ENCODE data around the gene WDR41.

Gene WDR41

DNA sequence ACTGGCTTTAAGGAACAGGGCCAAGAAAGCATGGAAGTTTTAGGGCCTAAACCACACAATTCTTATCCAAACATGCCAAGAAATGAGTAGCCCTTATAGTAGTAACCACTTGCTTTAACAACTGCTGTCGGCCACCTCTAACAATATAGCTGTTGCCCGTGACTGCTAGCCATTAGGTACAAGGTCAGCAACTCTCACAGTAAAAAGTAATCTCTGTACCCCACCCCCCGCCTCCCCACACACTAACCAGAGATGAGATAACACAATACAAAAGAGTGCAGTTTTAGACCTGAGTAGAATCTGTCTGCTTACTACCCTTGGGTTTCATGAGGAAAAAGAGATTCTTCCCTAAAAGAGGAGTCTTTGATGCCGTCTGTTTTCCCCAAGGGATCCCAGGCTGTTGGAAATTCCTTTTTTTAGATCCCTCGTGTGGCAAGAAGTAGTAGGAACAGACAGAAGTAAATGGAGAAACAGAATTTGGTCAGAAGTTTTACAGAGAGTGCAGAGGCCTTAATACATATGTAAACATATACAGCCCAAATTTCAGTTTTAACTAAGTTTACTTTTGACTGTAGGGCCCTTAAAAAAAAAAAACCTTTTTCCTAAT, 94.3 kb downstream of the WDR41 start:
- no peak for TF ChIP-seq SIN3A (IDR thresholded peaks at IDR 0.05; ENCODE audit: borderline replicate concordance, insufficient read depth, low read length)
- TF ChIP-seq TAF1 (IDR thresholded peaks at IDR 0.05; ENCODE audit: borderline replicate concordance, insufficient read depth, low read length): no peak
- TF ChIP-seq POLR2AphosphoS5 (IDR thresholded peaks at IDR 0.05; ENCODE audit: low read depth, low read length): no peak
- no peak for TF ChIP-seq FOXP2 (optimal IDR thresholded peaks at IDR 0.05; ENCODE audit: borderline replicate concordance, extremely low read depth, extremely low read length, insufficient read depth)
- TF ChIP-seq, protein P1, sequence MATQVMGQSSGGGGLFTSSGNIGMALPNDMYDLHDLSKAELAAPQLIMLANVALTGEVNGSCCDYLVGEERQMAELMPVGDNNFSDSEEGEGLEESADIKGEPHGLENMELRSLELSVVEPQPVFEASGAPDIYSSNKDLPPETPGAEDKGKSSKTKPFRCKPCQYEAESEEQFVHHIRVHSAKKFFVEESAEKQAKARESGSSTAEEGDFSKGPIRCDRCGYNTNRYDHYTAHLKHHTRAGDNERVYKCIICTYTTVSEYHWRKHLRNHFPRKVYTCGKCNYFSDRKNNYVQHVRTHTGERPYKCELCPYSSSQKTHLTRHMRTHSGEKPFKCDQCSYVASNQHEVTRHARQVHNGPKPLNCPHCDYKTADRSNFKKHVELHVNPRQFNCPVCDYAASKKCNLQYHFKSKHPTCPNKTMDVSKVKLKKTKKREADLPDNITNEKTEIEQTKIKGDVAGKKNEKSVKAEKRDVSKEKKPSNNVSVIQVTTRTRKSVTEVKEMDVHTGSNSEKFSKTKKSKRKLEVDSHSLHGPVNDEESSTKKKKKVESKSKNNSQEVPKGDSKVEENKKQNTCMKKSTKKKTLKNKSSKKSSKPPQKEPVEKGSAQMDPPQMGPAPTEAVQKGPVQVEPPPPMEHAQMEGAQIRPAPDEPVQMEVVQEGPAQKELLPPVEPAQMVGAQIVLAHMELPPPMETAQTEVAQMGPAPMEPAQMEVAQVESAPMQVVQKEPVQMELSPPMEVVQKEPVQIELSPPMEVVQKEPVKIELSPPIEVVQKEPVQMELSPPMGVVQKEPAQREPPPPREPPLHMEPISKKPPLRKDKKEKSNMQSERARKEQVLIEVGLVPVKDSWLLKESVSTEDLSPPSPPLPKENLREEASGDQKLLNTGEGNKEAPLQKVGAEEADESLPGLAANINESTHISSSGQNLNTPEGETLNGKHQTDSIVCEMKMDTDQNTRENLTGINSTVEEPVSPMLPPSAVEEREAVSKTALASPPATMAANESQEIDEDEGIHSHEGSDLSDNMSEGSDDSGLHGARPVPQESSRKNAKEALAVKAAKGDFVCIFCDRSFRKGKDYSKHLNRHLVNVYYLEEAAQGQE (IDR thresholded peaks at IDR 0.05; ENCODE audit: insufficient read depth in 1 of 2, low read depth in 2 of 2, low read length in 2 of 2): no peak

DNA sequence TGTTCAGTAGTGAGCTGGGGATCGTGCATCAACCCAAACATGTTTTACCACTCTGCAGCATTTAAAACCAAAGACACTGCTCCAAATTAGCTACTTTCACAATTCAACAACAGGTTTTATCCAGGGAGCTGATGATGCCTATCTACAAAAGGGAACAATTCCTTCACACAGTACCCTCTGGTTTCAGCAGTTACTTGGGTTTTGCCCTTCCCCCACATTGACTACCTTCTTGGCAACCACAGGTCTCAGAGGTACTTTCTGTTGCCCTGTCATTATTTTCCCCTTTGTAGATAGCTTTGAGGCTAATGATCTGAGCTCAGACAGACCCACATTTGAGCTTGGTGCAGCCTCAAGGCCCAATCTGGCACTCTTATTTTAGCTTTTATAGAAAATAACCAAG, 96.1 kb downstream of the WDR41 start:
- TF ChIP-seq, protein P1 (IDR thresholded peaks at IDR 0.05; ENCODE audit: insufficient read depth in 1 of 2, low read depth in 2 of 2, low read length in 2 of 2): no peak
- no peak for TF ChIP-seq POLR2AphosphoS5 (IDR thresholded peaks at IDR 0.05; ENCODE audit: low read depth, low read length)
- no peak for TF ChIP-seq SIN3A (IDR thresholded peaks at IDR 0.05; ENCODE audit: borderline replicate concordance, insufficient read depth, low read length)
- TF ChIP-seq TAF1 (IDR thresholded peaks at IDR 0.05; ENCODE audit: borderline replicate concordance, insufficient read depth, low read length): no peak
- TF ChIP-seq FOXP2 (optimal IDR thresholded peaks at IDR 0.05; ENCODE audit: borderline replicate concordance, extremely low read depth, extremely low read length, insufficient read depth): no peak

DNA sequence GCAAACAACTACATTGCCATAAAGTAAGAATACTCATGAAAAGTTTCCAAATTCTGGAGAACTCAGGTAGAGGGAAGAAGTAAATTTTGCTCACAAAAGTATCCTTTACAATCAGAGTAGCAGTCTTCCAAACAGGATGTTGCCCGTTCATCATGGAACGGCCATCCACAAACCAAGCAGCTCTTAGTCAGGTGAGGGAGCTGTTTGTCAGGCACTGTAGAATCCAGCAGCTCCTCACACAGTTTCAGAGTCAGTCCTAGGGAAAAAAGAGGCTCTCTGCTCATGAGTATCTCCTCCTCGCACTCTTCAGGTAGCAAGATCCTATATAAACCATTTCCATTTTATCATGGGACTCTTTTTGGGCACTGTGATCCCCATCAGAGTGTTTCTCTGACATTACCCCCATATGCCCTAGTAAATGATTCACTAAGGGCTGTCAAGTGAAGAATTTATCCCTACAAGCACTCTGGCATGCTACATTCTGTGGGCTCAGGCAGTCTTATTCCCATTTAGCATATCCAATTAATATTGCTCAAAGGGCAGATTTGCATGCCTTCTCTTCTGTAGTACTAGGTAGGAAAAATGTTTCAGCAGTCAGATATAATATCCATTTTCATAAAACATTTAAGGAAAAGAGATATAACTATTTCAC, 97.9 kb downstream of the WDR41 start:
- TF ChIP-seq FOXP2 (optimal IDR thresholded peaks at IDR 0.05; ENCODE audit: borderline replicate concordance, extremely low read depth, extremely low read length, insufficient read depth) (no peak), SIN3A (IDR thresholded peaks at IDR 0.05; ENCODE audit: borderline replicate concordance, insufficient read depth, low read length) (no peak), TAF1 (IDR thresholded peaks at IDR 0.05; ENCODE audit: borderline replicate concordance, insufficient read depth, low read length) (no peak), POLR2AphosphoS5 (IDR thresholded peaks at IDR 0.05; ENCODE audit: low read depth, low read length) (no peak)
- TF ChIP-seq, protein P1 (IDR thresholded peaks at IDR 0.05; ENCODE audit: insufficient read depth in 1 of 2, low read depth in 2 of 2, low read length in 2 of 2): no peak

DNA sequence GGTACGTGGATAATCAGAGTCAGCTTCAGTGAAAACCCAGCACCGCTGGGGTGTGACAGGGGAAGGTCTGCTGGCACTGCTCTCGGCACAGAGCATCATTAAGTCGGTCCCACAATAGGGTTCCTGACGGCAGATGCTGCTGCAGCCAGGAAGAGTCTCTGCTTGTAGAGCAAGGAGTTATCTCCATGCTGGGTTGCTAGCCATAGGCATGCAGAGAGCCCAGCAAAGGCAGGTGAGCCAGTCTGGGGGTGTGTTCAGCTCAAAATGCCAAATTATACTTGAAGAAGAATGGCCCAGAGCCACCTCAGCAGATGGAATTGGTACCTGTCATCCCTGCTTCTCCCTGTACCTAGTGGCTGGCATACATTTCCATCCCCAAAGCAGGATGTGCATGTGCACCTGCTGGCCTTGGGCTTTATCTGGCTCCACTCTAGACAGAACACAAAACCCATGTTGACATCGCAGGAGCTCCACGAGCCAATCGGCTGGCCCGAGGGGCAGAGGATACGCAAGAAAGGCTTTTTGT, 100.8 kb downstream of the WDR41 start:
- TF ChIP-seq SIN3A (IDR thresholded peaks at IDR 0.05; ENCODE audit: borderline replicate concordance, insufficient read depth, low read length) (no peak), FOXP2 (optimal IDR thresholded peaks at IDR 0.05; ENCODE audit: borderline replicate concordance, extremely low read depth, extremely low read length, insufficient read depth) (no peak), TAF1 (IDR thresholded peaks at IDR 0.05; ENCODE audit: borderline replicate concordance, insufficient read depth, low read length) (no peak), POLR2AphosphoS5 (IDR thresholded peaks at IDR 0.05; ENCODE audit: low read depth, low read length) (no peak)
- TF ChIP-seq, protein P1 (IDR thresholded peaks at IDR 0.05; ENCODE audit: insufficient read depth in 1 of 2, low read depth in 2 of 2, low read length in 2 of 2): no peak

Measured in PFSK-1 (cell line).